SK-N-SH (cell line): ENCODE results near the gene GTPBP4. TPM values are rescaled to one million over a fixed set of nuclear protein-coding genes. Genes with fewer than 3 reads are reported as not detected.

Experiments used
- CTCF ChIA-PET: fragments of 300-600, 350-600 bp; formaldehyde crosslinking; extraction: SDS; loops from one replicate; lab custom pipeline; 2021; lab: Yijun Ruan, JAX
- POLR2A ChIA-PET: fragments of 350-600 bp; sonication (Branson Sonifier 250); formaldehyde crosslinking; extraction: SDS; loops from one replicate; lab custom pipeline; 2020; ENCODE audit warnings: antibody characterized with exemption, inconsistent platforms; lab: Yijun Ruan, JAX
- DNase-seq: peaks from one replicate; pipeline ENCODE4 v3.0.0; 2012
- H2AFZ ChIP-seq: fragments of 200-600 bp; sonication (generic); 2 replicates; pipeline ENCODE4 v1.8.1; 2016; ENCODE audit warnings: antibody characterized with exemption, mild to moderate bottlenecking, low read depth
- H3F3A ChIP-seq: fragments of 200-600 bp; sonication (generic); replicated peaks from 2 replicates; pipeline ENCODE3; 2016; ENCODE audit warnings: antibody characterized with exemption, mild to moderate bottlenecking; ENCODE audit not compliant: insufficient read depth
- H3K27ac ChIP-seq, 2 experiments: fragments of 200-500 bp in 1 of 2; fragments of 200-600 bp in 1 of 2; sonication (Bioruptor generic) in 1 of 2; sonication (generic), shearing (Covaris generic) in 1 of 2; 2 replicates each; pipeline versions ENCODE4 v1.5.1 to v1.6.1; 2014 to 2016; ENCODE audit warnings: low read depth in 2 of 2, inconsistent platforms in 1 of 2, low read length in 1 of 2, mild to moderate bottlenecking in 1 of 2, mixed read lengths in 1 of 2
- H3K27me3 ChIP-seq: fragments of 200-600 bp; sonication (generic), shearing (Covaris generic); 2 replicates; pipeline ENCODE4 v1.6.1; 2016; ENCODE audit warnings: mixed run types; ENCODE audit not compliant: insufficient read depth
- H3K36me3 ChIP-seq, 2 experiments: fragments of 200-500 bp in 1 of 2; fragments of 200-600 bp in 1 of 2; sonication (Bioruptor generic) in 1 of 2; sonication (generic) in 1 of 2; replicated peaks in 1 of 2; 2 replicates each; pipeline versions ENCODE3 to v1.5.1; 2014 to 2016; ENCODE audit warnings: low read length in 1 of 2, mild to moderate bottlenecking in 1 of 2; ENCODE audit not compliant: insufficient read depth in 2 of 2, control insufficient read depth in 1 of 2
- H3K4me1 ChIP-seq, 2 experiments: fragments of 200-500 bp in 1 of 2; fragments of 200-600 bp in 1 of 2; sonication (Bioruptor generic) in 1 of 2; sonication (generic), shearing (Covaris generic) in 1 of 2; 2 replicates each; pipeline versions ENCODE4 v1.5.1 to v1.6.1; 2014 to 2016; ENCODE audit warnings: low read depth in 1 of 2, low read length in 1 of 2, mixed run types in 1 of 2; ENCODE audit not compliant: insufficient read depth in 2 of 2, control insufficient read depth in 1 of 2
- H3K4me2 ChIP-seq: fragments of 200-600 bp; sonication (generic), shearing (Covaris generic); 2 replicates; pipeline ENCODE4 v1.6.1; 2017; ENCODE audit warnings: mixed run types
- H3K4me3 ChIP-seq, 2 experiments: fragments of 200-500 bp in 1 of 2; fragments of 200-600 bp in 1 of 2; sonication (Bioruptor generic) in 1 of 2; sonication (generic), shearing (Covaris generic) in 1 of 2; 2 replicates each; pipeline versions ENCODE4 v1.5.1 to v1.8.1; 2014 to 2016; ENCODE audit warnings: low read depth in 2 of 2, inconsistent platforms in 1 of 2, low read length in 1 of 2, mild to moderate bottlenecking in 1 of 2, mixed read lengths in 1 of 2, moderate library complexity in 1 of 2
- H3K79me2 ChIP-seq: fragments of 200-600 bp; sonication (generic); 2 replicates; pipeline ENCODE4 v1.8.1; 2017; ENCODE audit warnings: mild to moderate bottlenecking; ENCODE audit not compliant: insufficient read depth
- H3K9ac ChIP-seq: fragments of 200-600 bp; sonication (generic); 2 replicates; pipeline ENCODE4 v1.6.1; 2017; ENCODE audit warnings: mixed run types
- H3K9me2 ChIP-seq: fragments of 200-600 bp; sonication (generic); 2 replicates; pipeline ENCODE4 v1.6.1; 2017; ENCODE audit warnings: mixed run types
- H3K9me3 ChIP-seq: fragments of 200-600 bp; sonication (generic); 2 replicates; pipeline ENCODE4 v1.6.1; 2017; ENCODE audit warnings: mixed run types, mild to moderate bottlenecking, moderate library complexity
- H4K20me1 ChIP-seq: fragments of 200-600 bp; sonication (generic); 2 replicates; pipeline ENCODE4 v1.6.1; 2017; ENCODE audit warnings: mild to moderate bottlenecking, mixed run types; ENCODE audit not compliant: insufficient read depth
- EP300 ChIP-seq, 2 experiments: IDR thresholded peaks; 2 replicates each; pipeline versions ENCODE4 v1.4.0 to v1.6.1; 2012; ENCODE audit warnings: borderline replicate concordance in 1 of 2, low read depth in 1 of 2, low read length in 1 of 2
- EZH2phosphoT487 ChIP-seq: fragments of 200-600 bp; sonication (generic); IDR thresholded peaks from 2 replicates; pipeline ENCODE4 v1.6.1; 2017; ENCODE audit warnings: low read depth, mixed run types, mild to moderate bottlenecking, antibody characterized with exemption, moderate library complexity, borderline replicate concordance
- FOXJ3 ChIP-seq: sonication (generic); formaldehyde crosslinking; IDR thresholded peaks from 2 replicates; pipeline ENCODE4 v1.5.1; 2020; ENCODE audit warnings: mild to moderate bottlenecking, missing genetic modification reagents
- IRF3 ChIP-seq: fragments of 150-350 bp; IDR thresholded peaks from 2 replicates; pipeline ENCODE4 v1.6.1; 2016; ENCODE audit warnings: mild to moderate bottlenecking, low read depth, low read length
- MEF2A ChIP-seq: IDR thresholded peaks from 2 replicates; pipeline ENCODE4 v1.4.0; 2012; ENCODE audit warnings: low read depth, borderline replicate concordance
- NRF1 ChIP-seq: IDR thresholded peaks from 2 replicates; pipeline ENCODE4 v1.6.1; 2012; ENCODE audit warnings: low read depth, mild to moderate bottlenecking, low read length
- POLR2AphosphoS5 ChIP-seq: IDR thresholded peaks from 2 replicates; pipeline ENCODE4 v1.6.1; 2012; ENCODE audit warnings: low read depth, low read length
- RCOR1 ChIP-seq: fragments of 150-350 bp; IDR thresholded peaks from 2 replicates; pipeline ENCODE4 v1.6.1; 2017; ENCODE audit warnings: antibody characterized with exemption, low read length
- SMC3 ChIP-seq: IDR thresholded peaks from 2 replicates; pipeline ENCODE4 v1.6.1; 2012; ENCODE audit warnings: low read depth, low read length, improper control_type of control experiment
- YY1 ChIP-seq: IDR thresholded peaks from 2 replicates; pipeline ENCODE4 v1.4.0; 2012; ENCODE audit warnings: low read depth, mild to moderate bottlenecking
- WGBS: methylation state at CpG from one replicate; pipeline ENCODE4 v1.1.6; 2017; ENCODE audit warnings: low lambda C conversion rate; 5-methylcytosine and 5-hydroxymethylcytosine counted together
- polyA plus RNA-seq, 3 experiments: library from polyadenylated mRNA; depleted of rRNA; stranded (reverse); fragments of >200 nt; gene quantifications; 2 replicates each; pipeline ENCODE4 v1.2.3, GENCODE V29; 2012
- TF ChIP-seq, protein P1 (sequence below): IDR thresholded peaks from 2 replicates; pipeline ENCODE4; 2012

Gene GTPBP4
- polyA plus RNA-seq, 1 of the 3 experiments (the other 2 are of a cell fraction), result 36.6 TPM

DNA sequence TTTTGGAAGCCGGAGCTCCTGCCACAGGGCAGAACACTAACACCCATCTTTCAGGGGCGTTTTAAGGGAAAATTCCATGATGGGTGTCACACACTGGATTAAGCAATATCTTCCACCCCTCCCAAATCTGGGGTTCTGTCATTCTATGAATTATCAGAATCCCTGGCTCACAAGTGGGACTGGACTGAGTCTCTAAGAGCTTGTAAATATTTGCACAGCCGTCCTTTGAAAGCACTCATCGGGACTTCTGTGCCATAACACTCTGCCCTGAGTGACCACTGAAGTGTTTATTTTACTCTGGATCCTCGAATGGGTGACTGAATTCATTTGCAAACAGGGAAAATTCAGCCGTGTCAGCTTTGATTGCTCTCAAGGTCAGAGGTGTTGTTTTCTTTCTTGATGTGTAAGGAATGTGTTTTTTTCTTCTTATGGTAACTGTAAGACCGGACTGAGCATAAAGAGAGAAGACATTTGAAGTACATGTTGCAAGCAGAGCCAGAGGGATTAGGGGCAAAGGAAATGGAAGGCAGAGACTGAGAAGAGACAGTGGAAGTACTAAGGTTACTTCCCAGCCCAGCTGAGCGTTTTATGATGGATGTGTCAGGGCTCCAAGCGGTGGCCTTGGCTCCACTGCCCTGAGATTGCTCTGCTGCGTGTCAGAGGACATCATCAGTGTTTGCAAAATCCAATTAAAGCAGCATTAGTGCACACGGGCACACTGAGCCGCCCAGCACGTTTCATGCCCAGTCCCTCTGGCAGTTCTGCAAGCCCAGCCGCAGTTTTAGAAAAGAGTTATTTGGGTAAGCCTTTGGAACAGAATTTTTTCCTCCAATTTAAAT lies 17.7 kb upstream of the GTPBP4 start (continued):
- TF ChIP-seq NRF1 (no peak), IRF3 (no peak), SMC3 (no peak; the same call in 1 of the 2 replicates), POLR2AphosphoS5 (no peak), EP300 (IDR thresholded peaks at IDR 0.05; ENCODE audit: borderline replicate concordance in 1 of 2, low read depth in 1 of 2, low read length in 1 of 2) (peak in 1 of 2 experiments; percentile 17; a peak in 1 of 4 replicates), YY1 (no peak), EZH2phosphoT487 (no peak), RCOR1 (peak; percentile 78)
- TF ChIP-seq, protein P1, sequence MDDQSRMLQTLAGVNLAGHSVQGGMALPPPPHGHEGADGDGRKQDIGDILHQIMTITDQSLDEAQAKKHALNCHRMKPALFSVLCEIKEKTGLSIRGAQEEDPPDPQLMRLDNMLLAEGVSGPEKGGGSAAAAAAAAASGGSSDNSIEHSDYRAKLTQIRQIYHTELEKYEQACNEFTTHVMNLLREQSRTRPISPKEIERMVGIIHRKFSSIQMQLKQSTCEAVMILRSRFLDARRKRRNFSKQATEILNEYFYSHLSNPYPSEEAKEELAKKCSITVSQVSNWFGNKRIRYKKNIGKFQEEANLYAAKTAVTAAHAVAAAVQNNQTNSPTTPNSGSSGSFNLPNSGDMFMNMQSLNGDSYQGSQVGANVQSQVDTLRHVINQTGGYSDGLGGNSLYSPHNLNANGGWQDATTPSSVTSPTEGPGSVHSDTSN, result no peak

GRCh38 chr10:971150-971542 lies 17.1 kb upstream of the GTPBP4 start:
- Histone ChIP-seq H3K9me3 (no peaks in the 10 kb centered on the region), H2AFZ (0 out of 2 replicates have a peak overlapping the region, but pooled peaks have one; percentile 22), H3F3A (no peaks in the 10 kb centered on the region), H3K36me3 (no peaks in the 10 kb centered on the region), H3K9ac (no peak overlapping the region), H3K9me2 (no peaks in the 10 kb centered on the region), H3K4me2 (no peak overlapping the region), H3K79me2 (no peaks in the 10 kb centered on the region), H3K4me1 (peaks cover 0 to 21% of the 10 kb centered on the region in 2 experiments; a peak in 3 of 4 replicates), H3K4me3 (no peak overlapping the region), H3K27ac (peak overlapping the region in 1 of 2 experiments; percentile 92; a peak in 2 of 4 replicates), H4K20me1 (no peaks in the 10 kb centered on the region), H3K27me3 (no peaks in the 10 kb centered on the region)
- TF ChIP-seq MEF2A, result no peak
- TF ChIP-seq, protein P1, result no peak
- no peak for TF ChIP-seq FOXJ3 (CRISPR knock-in tag)
- WGBS, result 70% methylated on average over 4 of the region's 4 CpGs
- POLR2A ChIA-PET, result no interaction called here
- CTCF ChIA-PET, result interaction anchor here (0.9 to 1.1 kb wide), 2 partner anchors 10 to 16 kb away, joined by 3 read pairs; no protein-coding TSS in a partner anchor
- peak; percentile 57 for DNase-seq
